CD14-positive monocyte (primary cell): Measurements from ENCODE around the gene CCRL2. TPM values are rescaled to one million over a fixed set of nuclear protein-coding genes. Genes with fewer than 3 reads are reported as not detected.
A peak's percentile ranks its signal among the peaks of the same experiment; 100 is the strongest.

Experiments used
- DNase-seq, 3 donors: peaks; one replicate each; pipeline ENCODE4 v3.0.0-alpha.2; 2011 to 2022
- H2AFZ ChIP-seq: 2 replicates; pipeline ENCODE4 v1.6.0; 2012; ENCODE audit warnings: mild to moderate bottlenecking, low read depth, low read length, inconsistent platforms; ENCODE audit not compliant: insufficient read depth, poor library complexity, severe bottlenecking
- H3K27ac ChIP-seq, 2 donors: 1 replicate in 1 of 2; 2 replicates in 1 of 2; pipeline ENCODE4 v1.5.1; 2012 to 2013; ENCODE audit warnings: low read length in 2 of 2, control low read depth in 1 of 2, inconsistent platforms in 1 of 2, low read depth in 1 of 2, mild to moderate bottlenecking in 1 of 2
- H3K27me3 ChIP-seq, 2 donors: one replicate each; pipeline versions ENCODE4 v1.6.0 to v1.6.1; 2011 to 2013; ENCODE audit warnings: low read length in 2 of 2; ENCODE audit not compliant: control insufficient read depth in 2 of 2, insufficient read depth in 2 of 2
- H3K36me3 ChIP-seq, 2 donors: replicated peaks in 1 of 2; 1 replicate in 1 of 2; 2 replicates in 1 of 2; pipeline versions ENCODE4 v1.5.1 to v1.6.1; 2012 to 2013; ENCODE audit warnings: low read length in 2 of 2, control low read depth in 1 of 2, inconsistent platforms in 1 of 2, mild to moderate bottlenecking in 1 of 2; ENCODE audit not compliant: insufficient read depth in 2 of 2, control insufficient read depth in 1 of 2
- H3K4me1 ChIP-seq, 2 donors: 1 replicate in 1 of 2; 2 replicates in 1 of 2; pipeline versions ENCODE4 v1.5.1 to v1.6.1; 2012 to 2013; ENCODE audit warnings: low read length in 2 of 2, control low read depth in 1 of 2, inconsistent platforms in 1 of 2, mild to moderate bottlenecking in 1 of 2, moderate library complexity in 1 of 2; ENCODE audit not compliant: insufficient read depth in 2 of 2, control insufficient read depth in 1 of 2
- H3K4me2 ChIP-seq: replicated peaks from 2 replicates; pipeline ENCODE3; 2012; ENCODE audit warnings: low read length, moderate library complexity, mild to moderate bottlenecking; ENCODE audit not compliant: poor library complexity, severe bottlenecking; ENCODE audit errors: extremely low read depth
- H3K4me3 ChIP-seq, 3 experiments: fragments of 200-600 bp in 1 of 3; sonication (generic) in 1 of 3; replicated peaks in 1 of 3; 1 replicate in 2 of 3; 2 replicates in 1 of 3; pipeline ENCODE4 v1.5.1; 2011 to 2013; ENCODE audit warnings: low read length in 3 of 3, mild to moderate bottlenecking in 3 of 3, control low read depth in 2 of 3, low read depth in 2 of 3, inconsistent platforms in 1 of 3, moderate library complexity in 1 of 3
- H3K79me2 ChIP-seq: 2 replicates; pipeline ENCODE4 v1.6.0; 2012; ENCODE audit warnings: mild to moderate bottlenecking, control low read depth, inconsistent platforms, low read length, moderate library complexity; ENCODE audit not compliant: insufficient read depth
- H3K9ac ChIP-seq: 2 replicates; pipeline ENCODE4 v1.6.0; 2017; ENCODE audit warnings: low read length, mild to moderate bottlenecking; ENCODE audit not compliant: insufficient read depth, poor library complexity, severe bottlenecking
- H3K9me3 ChIP-seq, 2 donors: replicated peaks in 1 of 2; 1 replicate in 1 of 2; 2 replicates in 1 of 2; pipeline versions ENCODE4 v1.5.1 to v1.6.1; 2012 to 2013; ENCODE audit warnings: low read length in 2 of 2, control low read depth in 1 of 2; ENCODE audit not compliant: control insufficient read depth in 1 of 2, insufficient read depth in 1 of 2
- H4K20me1 ChIP-seq: 2 replicates; pipeline ENCODE4 v1.6.0; 2012; ENCODE audit warnings: mild to moderate bottlenecking, low read length, control low read depth, moderate library complexity; ENCODE audit not compliant: insufficient read depth
- H3K27ac Mint-ChIP-seq, 7 donors: one replicate each; pipeline ENCODE4 v1.8.0; 2020; ENCODE audit warnings: mild to moderate bottlenecking in 7 of 7, mixed read lengths in 7 of 7, moderate library complexity in 6 of 7, inconsistent platforms in 2 of 7
- H3K27me3 Mint-ChIP-seq, 3 donors: one replicate each; pipeline ENCODE4 v1.8.0; 2021 to 2022; ENCODE audit warnings: low read depth in 3 of 3, mild to moderate bottlenecking in 3 of 3, mixed read lengths in 3 of 3, moderate library complexity in 3 of 3, inconsistent platforms in 1 of 3
- H3K36me3 Mint-ChIP-seq, 2 donors: one replicate each; pipeline ENCODE4 v1.8.0; 2020; ENCODE audit warnings: mixed read lengths in 2 of 2, inconsistent platforms in 1 of 2, mild to moderate bottlenecking in 1 of 2
- H3K4me1 Mint-ChIP-seq: one replicate; pipeline ENCODE4 v1.8.0; 2020; ENCODE audit warnings: mild to moderate bottlenecking, mixed read lengths
- H3K4me3 Mint-ChIP-seq, 2 donors: one replicate each; pipeline ENCODE4 v1.8.0; 2020; ENCODE audit warnings: mild to moderate bottlenecking in 2 of 2, mixed read lengths in 2 of 2, moderate library complexity in 1 of 2
- H3K9me3 Mint-ChIP-seq, 7 donors: one replicate each; pipeline ENCODE4 v1.8.0; 2020 to 2022; ENCODE audit warnings: mixed read lengths in 7 of 7, mild to moderate bottlenecking in 6 of 7, moderate library complexity in 6 of 7, inconsistent platforms in 2 of 7
- CTCF ChIP-seq: fragments of 200-600 bp; IDR thresholded peaks from one replicate; pipeline ENCODE4 v1.8.0; 2022; ENCODE audit warnings: antibody characterized with exemption, mild to moderate bottlenecking
- WGBS: methylation state at CpG from one replicate; pipeline ENCODE4 v1.1.5; 2013; ENCODE audit warnings: missing lambda C conversion rate; ENCODE audit not compliant: insufficient coverage; 5-methylcytosine and 5-hydroxymethylcytosine counted together
- intact Hi-C, 2 donors: fragments of 100-400 bp; cut with micrococcal nuclease; formaldehyde crosslinking; loops; one replicate each; pipeline versions ENCODE4 v1.15.0 to v1.15.1; 2023
- polyA plus RNA-seq, 3 donors: library from polyadenylated mRNA; depleted of rRNA in 1 of 3; unstranded in 2 of 3; stranded (reverse) in 1 of 3; fragments of 300-500 nt in 2 of 3; fragments of >200 nt in 1 of 3; fragmentation: Illumina TruSeq in 2 of 3; gene quantifications; 1 replicate in 2 of 3; 2 replicates in 1 of 3; pipeline ENCODE4 v1.2.3, GENCODE V29; 2012 to 2021

The CCRL2 gene
- polyA plus RNA-seq, 3 donors, result 10.2 to 15.3 (median 11.7) TPM

DNA sequence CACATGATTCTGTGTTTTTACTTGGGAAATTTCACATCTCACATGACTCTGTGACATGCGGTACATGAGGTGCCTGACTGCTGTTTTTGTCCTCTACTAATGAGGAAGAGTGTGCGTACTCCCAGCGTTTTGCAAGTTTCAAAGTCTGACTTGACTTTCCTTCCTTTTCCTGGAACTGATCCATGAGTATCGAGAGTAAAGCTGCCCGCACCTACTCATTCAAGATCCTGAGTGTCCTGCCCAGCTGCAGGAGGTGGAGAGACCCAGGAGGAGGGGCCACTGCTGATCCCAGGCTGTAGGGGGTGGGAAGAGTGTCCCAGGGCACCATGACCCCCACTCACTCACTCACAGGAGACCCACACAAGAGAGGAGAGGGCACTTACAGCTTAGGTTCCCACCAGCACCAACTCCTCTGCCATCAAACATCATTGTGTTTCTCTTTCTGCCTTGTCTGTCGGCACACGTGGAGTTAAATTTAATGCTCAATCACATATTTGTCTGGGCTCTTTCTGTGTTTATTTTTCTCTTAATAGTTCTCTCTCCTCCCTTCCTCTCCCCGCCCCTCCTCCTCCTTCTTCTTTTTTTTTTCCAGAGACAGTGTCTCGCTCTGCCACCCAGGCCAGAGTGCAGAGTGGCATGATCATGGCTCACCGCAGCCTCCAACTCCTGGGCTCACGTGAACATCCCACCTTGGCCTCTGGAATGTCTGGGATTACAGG is 1.6 kb upstream of the CCRL2 start:
- intact Hi-C loops, result loop anchor here (2.0 to 10.0 kb wide), 4 partner anchors 38 to 1238 kb away; no protein-coding TSS in a partner anchor

GRCh38 chr3:46406443-46406787 is 644 bp upstream of the CCRL2 start:
- Mint-ChIP-seq H3K36me3 (peaks cover 21 to 29% of the 10 kb centered on the region in 2 donors), H3K4me3 (peak overlapping the region; percentile 58 to 95), H3K9me3 (no peaks in the 10 kb centered on the region), H3K4me1 (peaks cover 58% of the 10 kb centered on the region), H3K27me3 (peaks cover 0 to 7% (median 0%) of the 10 kb centered on the region in 3 donors), H3K27ac (peak overlapping the region; percentile 100)
- peak; percentile 96 to 99 (median 97) for DNase-seq
- Histone ChIP-seq H3K9ac (peak overlapping the region; percentile 85), H3K27me3 (no peaks in the 10 kb centered on the region), H3K27ac (peak overlapping the region; percentile 97 to 100), H2AFZ (peak overlapping the region; percentile 53), H4K20me1 (no peaks in the 10 kb centered on the region), H3K36me3 (peaks cover 6 to 9% of the 10 kb centered on the region in 2 donors), H3K4me3 (peak overlapping the region in 1 of 3 experiments; percentile 74), H3K4me2 (peak overlapping the region; percentile 68), H3K79me2 (peaks cover 10% of the 10 kb centered on the region), H3K9me3 (no peaks in the 10 kb centered on the region), H3K4me1 (peaks cover 43 to 47% of the 10 kb centered on the region in 2 donors)
- intact Hi-C loops, result loop anchor here in 1 of 2 donors (2.0 to 10.0 kb wide), 4 partner anchors 39 to 1239 kb away; no protein-coding TSS in a partner anchor
- TF ChIP-seq CTCF, result no peak
- WGBS, result 8% methylated on average over 4 of the region's 4 CpGs

More for the DNA sequence above, 1.6 kb upstream of the CCRL2 start:
- H3K4me1 Mint-ChIP-seq, result peaks cover 58% of the 10 kb centered on the region
- 31% methylated on average over 5 of the region's 11 CpGs for WGBS
- Histone ChIP-seq H3K4me1 (peaks cover 43 to 47% of the 10 kb centered on the region in 2 donors), H3K9me3 (no peaks in the 10 kb centered on the region), H3K9ac (peak overlapping the region; percentile 85), H3K79me2 (peaks cover 10% of the 10 kb centered on the region), H3K4me2 (peak overlapping the region; percentile 52), H3K36me3 (peaks cover 6 to 9% of the 10 kb centered on the region in 2 donors), H3K27me3 (no peaks in the 10 kb centered on the region), H4K20me1 (no peaks in the 10 kb centered on the region), H3K4me3 (peak overlapping the region in 1 of 3 experiments; percentile 53), H3K27ac (peak overlapping the region; percentile 97 to 100), H2AFZ (no peak overlapping the region)
- H3K27me3 Mint-ChIP-seq, result peaks cover 0 to 7% (median 0%) of the 10 kb centered on the region in 3 donors
- peak overlapping the region; percentile 100 for H3K27ac Mint-ChIP-seq
- H3K36me3 Mint-ChIP-seq, result peaks cover 21 to 29% of the 10 kb centered on the region in 2 donors
- H3K4me3 Mint-ChIP-seq, result peak overlapping the region; percentile 37 to 95
- no peaks in the 10 kb centered on the region for H3K9me3 Mint-ChIP-seq
- peak; percentile 75 to 98 (median 91) for DNase-seq
- TF ChIP-seq CTCF, result no peak
